HepG2 (cell line): ENCODE results near the gene CLDN9. TPM values are rescaled to one million over a fixed set of nuclear protein-coding genes. Genes with fewer than 3 reads are reported as not detected.
A peak's percentile ranks its signal among the peaks of the same experiment; 100 is the strongest.

Experiments
- FOSL2 ChIP-seq: sonication (generic); formaldehyde crosslinking; IDR thresholded peaks from 2 replicates; pipeline ENCODE4 v1.4.0; 2020; ENCODE audit warnings: missing genetic modification reagents
- HIVEP1 ChIP-seq: sonication (generic); formaldehyde crosslinking; IDR thresholded peaks from 2 replicates; pipeline ENCODE4 v1.4.0; 2020; ENCODE audit warnings: mild to moderate bottlenecking, missing genetic modification reagents
- HNRNPK ChIP-seq: fragments of 200-400 bp; formaldehyde crosslinking; IDR thresholded peaks from 2 replicates; pipeline ENCODE4 v1.6.1; 2018; ENCODE audit warnings: low read length, low read depth, moderate library complexity, mild to moderate bottlenecking; ENCODE audit not compliant: poor library complexity, severe bottlenecking
- HNRNPLL ChIP-seq: fragments of 200-400 bp; formaldehyde crosslinking; IDR thresholded peaks from 2 replicates; pipeline ENCODE4 v1.6.1; 2017; ENCODE audit warnings: mild to moderate bottlenecking, low read depth, low read length; ENCODE audit not compliant: poor library complexity, severe bottlenecking
- MED1 ChIP-seq: sonication (generic); formaldehyde crosslinking; IDR thresholded peaks from 2 replicates; pipeline ENCODE4 v1.4.0; 2020; ENCODE audit warnings: missing genetic modification reagents
- NFE2L2 ChIP-seq: fragments of 150-350 bp; IDR thresholded peaks from 2 replicates; pipeline ENCODE4 v1.6.1; 2014; ENCODE audit warnings: low read length
- NFIB ChIP-seq: sonication (generic); formaldehyde crosslinking; IDR thresholded peaks from 2 replicates; pipeline ENCODE4 v1.9.0; 2021; ENCODE audit warnings: missing genetic modification reagents, mild to moderate bottlenecking, borderline replicate concordance
- RFX3 ChIP-seq: IDR thresholded peaks from 2 replicates; pipeline ENCODE4 v1.6.1; 2016; ENCODE audit warnings: missing biosample characterization, missing genetic modification reagents
- RXRB ChIP-seq: IDR thresholded peaks from 2 replicates; pipeline ENCODE4 v1.6.1; 2016; ENCODE audit warnings: borderline replicate concordance, missing genetic modification reagents, missing compliant biosample characterization
- SAFB2 ChIP-seq: sonication (generic); formaldehyde crosslinking; IDR thresholded peaks from 2 replicates; pipeline ENCODE4 v1.5.1; 2020; ENCODE audit warnings: missing genetic modification reagents, low read depth, mild to moderate bottlenecking, borderline replicate concordance
- SMAD1 ChIP-seq: sonication (generic); formaldehyde crosslinking; IDR thresholded peaks from 2 replicates; pipeline ENCODE4 v1.4.0; 2020; ENCODE audit warnings: missing genetic modification reagents, low read depth, mild to moderate bottlenecking, borderline replicate concordance
- SOX5 ChIP-seq: IDR thresholded peaks from 2 replicates; pipeline ENCODE4 v1.6.1; 2016; ENCODE audit warnings: borderline replicate concordance
- TFDP2 ChIP-seq: sonication (generic); formaldehyde crosslinking; IDR thresholded peaks from 2 replicates; pipeline ENCODE4 v1.4.0; 2020; ENCODE audit warnings: missing genetic modification reagents
- XRCC5 ChIP-seq: fragments of 200-400 bp; formaldehyde crosslinking; optimal IDR thresholded peaks from 2 replicates; pipeline ENCODE3; 2017; ENCODE audit warnings: mild to moderate bottlenecking, low read length
- ZC3H13 ChIP-seq: sonication (generic); formaldehyde crosslinking; IDR thresholded peaks from 2 replicates; pipeline ENCODE4 v1.8.1; 2023; ENCODE audit warnings: mild to moderate bottlenecking, missing genetic modification reagents, moderate library complexity
- ZNF136 ChIP-seq: sonication (generic); formaldehyde crosslinking; IDR thresholded peaks from 2 replicates; pipeline ENCODE4 v1.8.1; 2022; ENCODE audit warnings: low read depth, mild to moderate bottlenecking, moderate library complexity, missing genetic modification reagents
- ZNF329 ChIP-seq: sonication (generic); formaldehyde crosslinking; IDR thresholded peaks from 2 replicates; pipeline ENCODE4 v1.9.0; 2021; ENCODE audit warnings: low read depth, mild to moderate bottlenecking, missing genetic modification reagents
- ZNF644 ChIP-seq: IDR thresholded peaks from 2 replicates; pipeline ENCODE4 v1.6.1; 2016; ENCODE audit warnings: low read depth
- ZNF672 ChIP-seq: sonication (generic); formaldehyde crosslinking; IDR thresholded peaks from 2 replicates; pipeline ENCODE4 v1.8.1; 2022; ENCODE audit warnings: missing genetic modification reagents
- ZNF782 ChIP-seq: sonication (generic); formaldehyde crosslinking; IDR thresholded peaks from 2 replicates; pipeline ENCODE4 v1.4.0; 2020; ENCODE audit warnings: missing genetic modification reagents, mild to moderate bottlenecking, borderline replicate concordance
- ZSCAN22 ChIP-seq: sonication (generic); formaldehyde crosslinking; IDR thresholded peaks from 2 replicates; pipeline ENCODE4 v1.4.0; 2020; ENCODE audit warnings: mild to moderate bottlenecking, missing genetic modification reagents
- polyA plus RNA-seq, 8 experiments: library from polyadenylated mRNA; depleted of rRNA in 3 of 8; stranded (reverse) in 7 of 8; unstranded in 1 of 8; fragments of >200 nt; fragmentation: Illumina TruSeq in 4 of 8; extraction: Trizol in 4 of 8; gene quantifications; 2 replicates each; pipeline versions ENCODE4 v1.2.1 to v1.2.3, GENCODE V29; 2011 to 2016; ENCODE audit warnings: low read depth in 4 of 8, missing spikeins in 1 of 8, mixed read lengths in 1 of 8; ENCODE audit not compliant: insufficient read depth in 1 of 8
- total RNA-seq, 5 experiments: library from RNA; depleted of rRNA; stranded (reverse); fragments of >200 nt; fragmentation: Illumina TruSeq; extraction: Trizol; gene quantifications; 2 replicates each; pipeline ENCODE4 v1.2.3, GENCODE V29; 2016; ENCODE audit warnings: low read depth in 1 of 5
- TF ChIP-seq, protein P1 (sequence below): sonication (generic); formaldehyde crosslinking; IDR thresholded peaks from 2 replicates; pipeline ENCODE4 v1.4.0; 2020; ENCODE audit warnings: mild to moderate bottlenecking, low read depth, missing genetic modification reagents
- TF ChIP-seq, protein P2 (sequence below): sonication (generic); formaldehyde crosslinking; IDR thresholded peaks from 2 replicates; pipeline ENCODE4 v1.4.0; 2020; ENCODE audit warnings: mild to moderate bottlenecking, missing genetic modification reagents

Gene CLDN9
- total and polyA plus RNA-seq, 2 of the 13 experiments (the other 11 are each of a cell fraction or from before 2014, with no cell fraction given) = 0.15 to 0.26 TPM

DNA sequence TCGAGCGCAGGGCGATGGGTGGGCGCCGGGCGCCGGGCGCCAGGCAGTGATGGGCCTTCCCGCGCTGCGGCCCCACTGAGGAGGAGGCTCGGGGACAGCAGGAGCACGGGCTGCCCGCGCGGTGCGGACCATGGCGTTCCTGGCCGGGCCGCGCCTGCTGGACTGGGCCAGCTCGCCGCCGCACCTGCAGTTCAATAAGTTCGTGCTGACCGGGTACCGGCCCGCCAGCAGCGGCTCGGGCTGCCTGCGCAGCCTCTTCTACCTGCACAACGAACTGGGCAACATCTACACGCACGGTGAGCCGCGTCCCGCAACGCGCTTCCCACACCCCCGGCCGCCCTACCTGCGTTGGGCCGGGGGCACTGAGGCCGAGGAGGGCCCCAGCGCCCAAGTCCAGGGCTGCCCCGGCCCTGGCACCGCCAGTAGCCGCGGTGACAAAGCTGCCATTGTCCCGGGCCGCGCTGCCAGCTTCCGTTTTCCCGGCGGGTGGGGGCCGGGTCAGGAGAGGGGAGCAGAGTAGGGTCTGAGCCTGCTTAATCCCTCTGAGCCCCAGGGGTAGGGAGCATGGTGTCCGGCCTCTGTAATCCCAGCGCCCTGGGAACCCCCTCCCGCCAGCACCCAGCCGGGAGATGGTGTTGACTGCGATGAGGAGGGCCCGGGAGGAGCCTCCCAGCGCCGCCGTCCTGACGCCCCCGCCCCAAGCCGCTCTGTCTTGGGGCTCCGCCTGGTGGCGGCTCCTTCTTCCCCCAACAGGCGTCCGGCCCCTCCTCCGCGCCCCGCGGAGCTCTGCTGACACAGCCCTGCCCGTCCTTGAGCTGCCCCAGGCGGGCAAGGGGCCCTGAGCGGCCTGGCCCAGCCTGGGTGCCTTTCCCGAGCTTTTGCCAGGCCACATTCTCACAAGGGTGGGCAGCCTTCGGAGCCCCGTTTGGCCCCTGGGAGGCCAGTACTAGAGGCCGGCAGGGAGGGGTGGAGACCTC, 42.9 kb upstream of the CLDN9 start (continued):
- TF ChIP-seq ZC3H13 (CRISPR knock-in tag) (no peak), RFX3 (CRISPR knock-in tag) (no peak), NFE2L2 (no peak), TFDP2 (CRISPR knock-in tag) (0 out of 2 replicates have a peak, but pooled peaks have one; percentile 42), ZNF644 (CRISPR knock-in tag) (no peak), SMAD1 (CRISPR knock-in tag) (no peak), SOX5 (CRISPR knock-in tag) (no peak), XRCC5 (peak; percentile 60), ZNF329 (CRISPR knock-in tag) (0 out of 2 replicates have a peak, but pooled peaks have one; percentile 36), ZNF136 (peak; percentile 19; the same call in 1 of the 2 replicates), MED1 (CRISPR knock-in tag) (peak; percentile 59), NFIB (CRISPR knock-in tag) (no peak), ZNF672 (CRISPR knock-in tag) (no peak), ZNF782 (CRISPR knock-in tag) (no peak), HNRNPK (peak; percentile 52), HIVEP1 (CRISPR knock-in tag) (0 out of 2 replicates have a peak, but pooled peaks have one; percentile 53), SAFB2 (no peak), RXRB (CRISPR knock-in tag) (peak; percentile 58; the same call in 1 of the 2 replicates), ZSCAN22 (CRISPR knock-in tag) (no peak), HNRNPLL (peak; percentile 35), FOSL2 (CRISPR knock-in tag) (no peak)
- TF ChIP-seq, protein P1, sequence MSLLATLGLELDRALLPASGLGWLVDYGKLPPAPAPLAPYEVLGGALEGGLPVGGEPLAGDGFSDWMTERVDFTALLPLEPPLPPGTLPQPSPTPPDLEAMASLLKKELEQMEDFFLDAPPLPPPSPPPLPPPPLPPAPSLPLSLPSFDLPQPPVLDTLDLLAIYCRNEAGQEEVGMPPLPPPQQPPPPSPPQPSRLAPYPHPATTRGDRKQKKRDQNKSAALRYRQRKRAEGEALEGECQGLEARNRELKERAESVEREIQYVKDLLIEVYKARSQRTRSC (CRISPR knock-in tag) = no peak
- TF ChIP-seq, protein P2, sequence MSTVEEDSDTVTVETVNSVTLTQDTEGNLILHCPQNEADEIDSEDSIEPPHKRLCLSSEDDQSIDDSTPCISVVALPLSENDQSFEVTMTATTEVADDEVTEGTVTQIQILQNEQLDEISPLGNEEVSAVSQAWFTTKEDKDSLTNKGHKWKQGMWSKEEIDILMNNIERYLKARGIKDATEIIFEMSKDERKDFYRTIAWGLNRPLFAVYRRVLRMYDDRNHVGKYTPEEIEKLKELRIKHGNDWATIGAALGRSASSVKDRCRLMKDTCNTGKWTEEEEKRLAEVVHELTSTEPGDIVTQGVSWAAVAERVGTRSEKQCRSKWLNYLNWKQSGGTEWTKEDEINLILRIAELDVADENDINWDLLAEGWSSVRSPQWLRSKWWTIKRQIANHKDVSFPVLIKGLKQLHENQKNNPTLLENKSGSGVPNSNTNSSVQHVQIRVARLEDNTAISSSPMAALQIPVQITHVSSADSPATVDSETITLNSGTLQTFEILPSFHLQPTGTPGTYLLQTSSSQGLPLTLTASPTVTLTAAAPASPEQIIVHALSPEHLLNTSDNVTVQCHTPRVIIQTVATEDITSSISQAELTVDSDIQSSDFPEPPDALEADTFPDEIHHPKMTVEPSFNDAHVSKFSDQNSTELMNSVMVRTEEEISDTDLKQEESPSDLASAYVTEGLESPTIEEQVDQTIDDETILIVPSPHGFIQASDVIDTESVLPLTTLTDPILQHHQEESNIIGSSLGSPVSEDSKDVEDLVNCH (CRISPR knock-in tag) = no peak
